Lung (tissue), 12 donors: ENCODE results near the gene TMEM203. TPM values are rescaled to one million over a fixed set of nuclear protein-coding genes. Genes with fewer than 3 reads are reported as not detected.
"Not testable (repeated sequence)": the region's sequence is repeated elsewhere in the genome, so short reads cannot be mapped to it uniquely, and the experiment has no call there.

Experiments used
- ATAC-seq: fragments of 200-7000 bp; cut with Tn5 transposase; one replicate; pipeline ENCODE4 v1.9.1; 2020; ENCODE audit warnings: moderate number of reproducible peaks; ENCODE audit not compliant: insufficient read depth, low FRiP score
- DNase-seq, 3 donors: peaks; one replicate each; pipeline ENCODE4 v3.0.0-alpha.2; 2013 to 2017
- H3K27ac ChIP-seq, 2 donors: one replicate each; pipeline ENCODE4 v1.5.1; 2013; ENCODE audit warnings: mild to moderate bottlenecking in 2 of 2, moderate library complexity in 2 of 2, control low read depth in 1 of 2, inconsistent platforms in 1 of 2, low read depth in 1 of 2, low read length in 1 of 2
- H3K27me3 ChIP-seq, 3 donors: one replicate each; pipeline ENCODE4 v1.5.1; 2013; ENCODE audit warnings: low read length in 2 of 3; ENCODE audit not compliant: control insufficient read depth in 3 of 3, insufficient read depth in 3 of 3
- H3K36me3 ChIP-seq, 4 donors: one replicate each; pipeline ENCODE4 v1.5.1; 2013; ENCODE audit warnings: low read length in 4 of 4, mild to moderate bottlenecking in 1 of 4, moderate library complexity in 1 of 4; ENCODE audit not compliant: control insufficient read depth in 4 of 4, insufficient read depth in 4 of 4
- H3K4me1 ChIP-seq, 5 donors: one replicate each; pipeline ENCODE4 v1.5.1; 2013; ENCODE audit warnings: low read length in 5 of 5, mild to moderate bottlenecking in 2 of 5, moderate library complexity in 1 of 5; ENCODE audit not compliant: control insufficient read depth in 5 of 5, insufficient read depth in 5 of 5
- H3K4me3 ChIP-seq: one replicate; pipeline ENCODE4 v1.5.1; 2013; ENCODE audit warnings: mild to moderate bottlenecking, control low read depth, moderate library complexity
- H3K9ac ChIP-seq, 2 donors: one replicate each; pipeline ENCODE4 v1.5.1; 2013; ENCODE audit warnings: low read length in 2 of 2, control low read depth in 1 of 2; ENCODE audit not compliant: insufficient read depth in 1 of 2
- H3K9me3 ChIP-seq, 4 donors: one replicate each; pipeline ENCODE4 v1.5.1; 2013; ENCODE audit warnings: low read length in 3 of 4, mild to moderate bottlenecking in 1 of 4, moderate library complexity in 1 of 4; ENCODE audit not compliant: control insufficient read depth in 4 of 4, insufficient read depth in 3 of 4
- CTCF ChIP-seq: IDR thresholded peaks from 2 replicates; pipeline ENCODE4 v1.5.1; 2012; ENCODE audit warnings: mild to moderate bottlenecking; ENCODE audit errors: control extremely low read depth, extremely low read depth
- WGBS, 2 donors: extraction: QIAGEN DNeasy Blood & Tissue Kit; methylation state at CpG; one replicate each; pipeline ENCODE4 v1.1.7; 2013; 5-methylcytosine and 5-hydroxymethylcytosine counted together
- polyA plus RNA-seq, 2 donors: library from polyadenylated mRNA; stranded (reverse); fragments of 200-250 nt; gene quantifications; one replicate each; pipeline ENCODE4 v1.2.1, GENCODE V29; 2013
- total RNA-seq, 2 donors: library from RNA; depleted of rRNA in 1 of 2; stranded (reverse); fragments of >200 nt in 1 of 2; gene quantifications; one replicate each; pipeline ENCODE4 v1.2.1, GENCODE V29; 2014 to 2021
- donor health status: control.
- donor health status: control.
- donor health status: Bipolar disorder and iron deficiency.
- donor health status: healthy.
- donor health status: DM: yes; HTN: yes; CAD: no.

The TMEM203 gene
- total and polyA plus RNA-seq, 4 donors, result 26.0 to 39.3 (median 33.8) TPM

- ATAC-seq, result no peak
- WGBS, 2 donors, result 2 to 5% methylated on average over 50 to 83 of the region's 83 CpGs
- peaks cover 0 to 18% (median 6%) of the 10 kb centered on the region in 5 donors for H3K4me1 ChIP-seq
Measured at GRCh38 chr9:137241490-137242268, 36.2 kb upstream of the TMEM203 start.

DNA sequence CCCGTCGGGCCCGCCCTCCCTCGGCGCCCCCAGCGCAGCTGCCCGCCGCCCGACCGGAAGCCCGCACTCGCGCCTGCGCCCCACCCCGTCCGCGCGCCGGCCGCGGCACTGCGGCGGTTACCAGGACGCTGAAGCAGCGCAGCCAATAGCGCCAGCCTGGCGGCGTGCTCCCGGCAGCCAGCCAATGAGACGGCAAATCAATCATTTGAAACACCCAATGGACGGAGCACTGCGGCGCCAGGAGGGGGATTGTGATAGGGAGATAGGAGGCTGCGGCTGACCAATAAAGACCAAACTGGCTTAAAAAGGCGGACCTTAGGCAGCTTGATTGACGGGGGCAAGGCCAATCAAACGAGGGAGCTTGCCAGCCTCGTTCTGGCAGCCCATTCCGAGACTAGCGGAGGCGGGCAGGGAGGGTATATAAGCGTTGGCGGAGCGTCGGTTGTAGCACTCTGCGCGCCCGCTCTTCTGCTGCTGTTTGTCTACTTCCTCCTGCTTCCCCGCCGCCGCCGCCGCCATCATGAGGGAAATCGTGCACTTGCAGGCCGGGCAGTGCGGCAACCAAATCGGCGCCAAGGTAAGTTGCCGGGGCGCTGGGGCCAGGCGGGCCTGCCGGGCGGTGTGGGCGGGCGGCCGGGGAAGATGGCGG, 35.5 kb upstream of the TMEM203 start, which contains the start of gene TUBB4B:
Gene TUBB4B, plus strand, starts transcription at position 447 of the 649 bp plus-strand sequence. Its CDS starts 74 bp downstream, at position 521.
- DNase-seq (peak; percentile 100), ATAC-seq (peak; percentile 87)
- Histone ChIP-seq H3K9ac (peak within 1 kb of the TSS in 1 of 2 donors; percentile 53), H3K4me1 (peaks cover 0 to 26% (median 9%) of the 10 kb centered on the region in 5 donors), H3K27ac (peak within 1 kb of the TSS; percentile 97), H3K36me3 (peaks cover 0 to 20% (median 12%) of the 10 kb centered on the region in 4 donors), H3K9me3 (no peaks in the 10 kb centered on the region), H3K27me3 (no peaks in the 10 kb centered on the region), H3K4me3 (peak within 1 kb of the TSS; percentile 84)
- TF ChIP-seq CTCF, result no peak
- WGBS, 2 donors, result 1% methylated on average over 52 to 67 of the region's 67 CpGs

More at GRCh38 chr9:137241490-137242268, 36.2 kb upstream of the TMEM203 start:
- Histone ChIP-seq H3K9ac (peak overlapping the region in 1 of 2 donors; percentile 49), H3K27ac (peak overlapping the region; percentile 93 to 94), H3K27me3 (no peaks in the 10 kb centered on the region), H3K4me3 (peak overlapping the region; percentile 84), H3K36me3 (peaks cover 0 to 20% (median 12%) of the 10 kb centered on the region in 4 donors), H3K9me3 (no peaks in the 10 kb centered on the region)
- no peak for TF ChIP-seq CTCF
- no peak for DNase-seq

- WGBS, 2 donors, result 0 to 1% methylated on average over 41 to 58 of the region's 58 CpGs
- peak overlapping the region in 1 of 2 donors; percentile 53 for H3K9ac ChIP-seq
- H3K27me3 ChIP-seq, result no peaks in the 10 kb centered on the region
- H3K27ac ChIP-seq, result peak overlapping the region; percentile 97
- H3K4me1 ChIP-seq, result peaks cover 0 to 27% (median 9%) of the 10 kb centered on the region in 5 donors
- no peaks in the 10 kb centered on the region for H3K9me3 ChIP-seq
- H3K36me3 ChIP-seq, result peaks cover 0 to 20% (median 12%) of the 10 kb centered on the region in 4 donors
- H3K4me3 ChIP-seq, result peak overlapping the region; percentile 47
- ATAC-seq (peak; percentile 15), DNase-seq (peak; percentile 87 to 91 (median 88))
- no peak for TF ChIP-seq CTCF
Measured at GRCh38 chr9:137240318-137240840, 34.9 kb upstream of the TMEM203 start.

GRCh38 chr9:137239541-137240200, 34.2 kb upstream of the TMEM203 start:
- H3K27me3 ChIP-seq, ATAC-seq, H3K9me3 ChIP-seq, DNase-seq: not testable (repeated sequence)
- Histone ChIP-seq H3K27ac (peak overlapping the region; percentile 97), H3K4me3 (peak overlapping the region; percentile 47), H3K9ac (peak overlapping the region in 1 of 2 donors; percentile 53), H3K4me1 (peaks cover 0 to 27% (median 9%) of the 10 kb centered on the region in 5 donors), H3K36me3 (peaks cover 0 to 20% (median 12%) of the 10 kb centered on the region in 4 donors)
- 50 to 51% methylated on average over 27 of the region's 27 CpGs for WGBS, 2 donors
